NCI-H146 (cell line): ENCODE measurements around the gene HDAC6.

Source experiments
- DNase-seq: peaks from one replicate; lab custom pipeline; 2025; lab: John Stamatoyannopoulos, UW

The HDAC6 gene

GRCh38 chrX:48801280-48802088 lies at the start of gene HDAC6:
Gene HDAC6 (plus strand): TSS chrX:48802067. CDS start chrX:48802693, 626 bp downstream.
- peak; percentile 98 for DNase-seq

- DNase-seq, result no peak
Measured at GRCh38 chrX:48752498-48752897, 49.4 kb upstream of the HDAC6 start.

GRCh38 chrX:48753708-48754228 lies 48.1 kb upstream of the HDAC6 start:
- no peak for DNase-seq

GRCh38 chrX:48754238-48754637 lies 47.6 kb upstream of the HDAC6 start:
- DNase-seq, result no peak

GRCh38 chrX:48761674-48762471 lies 40.0 kb upstream of the HDAC6 start, which contains the start of gene GLOD5:
Gene GLOD5 (plus strand): TSS chrX:48761747. CDS start chrX:48761791, 44 bp downstream.
- DNase-seq, result peak; percentile 86

GRCh38 chrX:48769230-48769629 lies 32.6 kb upstream of the HDAC6 start:
- DNase-seq, result no peak

- DNase-seq, result no peak
Measured at GRCh38 chrX:48770296-48770695, 31.6 kb upstream of the HDAC6 start.

- DNase-seq, result no peak
Measured at GRCh38 chrX:48772602-48773001, 29.3 kb upstream of the HDAC6 start.

- DNase-seq, result no peak
Measured at GRCh38 chrX:48776818-48777439, 24.9 kb upstream of the HDAC6 start.

- DNase-seq, result no peak
Measured at GRCh38 chrX:48779399-48779798, 22.5 kb upstream of the HDAC6 start.

GRCh38 chrX:48781705-48782104 lies 20.2 kb upstream of the HDAC6 start:
- no peak for DNase-seq

- no peak for DNase-seq
Measured at GRCh38 chrX:48782216-48782615, 19.7 kb upstream of the HDAC6 start.

- no peak for DNase-seq
Measured at GRCh38 chrX:48782795-48783194, 19.1 kb upstream of the HDAC6 start.

- no peak for DNase-seq
Measured at GRCh38 chrX:48784726-48785125, 17.1 kb upstream of the HDAC6 start.

- DNase-seq, result no peak
Measured at GRCh38 chrX:48785186-48785539, 16.7 kb upstream of the HDAC6 start.

GRCh38 chrX:48785540-48786214 lies 16.2 kb upstream of the HDAC6 start:
- no peak for DNase-seq

- no peak for DNase-seq
Measured at GRCh38 chrX:48786341-48786800, 15.5 kb upstream of the HDAC6 start, which contains the start of gene GATA1. Gene GATA1 (plus strand): TSS chrX:48786590. CDS start chrX:48791110, 4,520 bp downstream.

- no peak for DNase-seq
Measured at GRCh38 chrX:48786825-48787504, 14.9 kb upstream of the HDAC6 start.

- DNase-seq, result no peak
Measured at GRCh38 chrX:48787505-48788443, 14.1 kb upstream of the HDAC6 start.
